ENCODE measurements around the gene POLL. TPM values are rescaled to one million over a fixed set of nuclear protein-coding genes. Genes with fewer than 3 reads are reported as not detected.

The POLL gene
- total RNA-seq, 1 experiment from 2014 or later = 36.1 TPM

- no peaks in the 10 kb centered on the region for H3K36me3 ChIP-seq (ENCODE audit: control insufficient read depth, insufficient read depth, low read length)
- CTCF ChIA-PET = interaction anchor here (0.5 to 2.9 kb wide), 17 partner anchors 11 to 1230 kb away, joined by 3 to 21 read pairs (median 5); no protein-coding TSS in a partner anchor
- peaks cover 7% of the 10 kb centered on the region; the same call in 1 of the 2 replicates for H3K4me1 ChIP-seq (ENCODE audit: control insufficient read depth, insufficient read depth, low read length)
- BruUV-seq (replicated peaks) = no TSS peak
- TF ChIP-seq POLR2AphosphoS5 (IDR thresholded peaks at IDR 0.05; ENCODE audit: low read depth, low read length) (no peak), SIN3A (IDR thresholded peaks at IDR 0.05; ENCODE audit: borderline replicate concordance, insufficient read depth, low read depth, low read length) (no peak), CTCF (IDR thresholded peaks at IDR 0.05) (no peak), TCF7L2 (IDR thresholded peaks at IDR 0.05; ENCODE audit: low read depth, low read length) (no peak), REST (IDR thresholded peaks at IDR 0.05; ENCODE audit: insufficient read depth in 1 of 2, low read depth in 2 of 2, low read length in 1 of 2) (no peak)
- peak; percentile 56 for ATAC-seq
- intact Hi-C loops (cut with micrococcal nuclease; ENCODE audit: unreplicated experiment) = loop anchor here (2.0 kb wide), 2 partner anchors 270 to 356 kb away; no protein-coding TSS in a partner anchor
- H3K27me3 ChIP-seq (ENCODE audit: control insufficient read depth, insufficient read depth, low read length) = peaks cover 7% of the 10 kb centered on the region
- no peaks in the 10 kb centered on the region for H3K9me3 ChIP-seq (ENCODE audit: control insufficient read depth, insufficient read depth, low read depth, low read length)
- H3K4me3 ChIP-seq (ENCODE audit: low read depth in 2 of 2, low read length in 2 of 2) = peak overlapping the region; percentile 71 to 94
- no peak for DNase-seq (ENCODE audit: low read depth, low spot score)
- POLR2A ChIA-PET = interaction anchor here (0.7 kb wide), 1 partner anchor 14 kb away, joined by 3 read pairs; no protein-coding TSS in a partner anchor
- peak overlapping the region; percentile 60 for H3K27ac ChIP-seq (ENCODE audit: low read length)
- in situ Hi-C loops (cut with HindIII; ENCODE audit: low pct_unique_long_range_greater_than_20kb, low sequenced_read_pairs) = no loop called here
Measured at GRCh38 chr10:101570428-101571270, 17.4 kb downstream of the POLL start.

- in situ Hi-C loops (cut with HindIII; ENCODE audit: low pct_unique_long_range_greater_than_20kb, low sequenced_read_pairs) (no loop called here), intact Hi-C loops (cut with micrococcal nuclease; ENCODE audit: unreplicated experiment) (loop anchor here (2.0 kb wide), 2 partner anchors 269 to 355 kb away; no protein-coding TSS in a partner anchor)
- H3K27ac ChIP-seq (ENCODE audit: low read length) = peak overlapping the region; percentile 75
- no TSS peak for BruUV-seq (replicated peaks)
- H3K4me1 ChIP-seq (ENCODE audit: control insufficient read depth, insufficient read depth, low read length) = peaks cover 7% of the 10 kb centered on the region; the same call in 1 of the 2 replicates
- TF ChIP-seq CTCF (IDR thresholded peaks at IDR 0.05) (peak; percentile 97), SIN3A (IDR thresholded peaks at IDR 0.05; ENCODE audit: borderline replicate concordance, insufficient read depth, low read depth, low read length) (no peak; the same call in 1 of the 2 replicates), POLR2AphosphoS5 (IDR thresholded peaks at IDR 0.05; ENCODE audit: low read depth, low read length) (no peak), REST (IDR thresholded peaks at IDR 0.05; ENCODE audit: insufficient read depth in 1 of 2, low read depth in 2 of 2, low read length in 1 of 2) (0 out of 4 replicates have a peak, but pooled peaks of 1 of the 2 experiments have one; percentile 20), TCF7L2 (IDR thresholded peaks at IDR 0.05; ENCODE audit: low read depth, low read length) (no peak)
- ChIA-PET POLR2A (interaction anchor here (0.7 kb wide), 1 partner anchor 13 kb away, joined by 3 read pairs; no protein-coding TSS in a partner anchor), CTCF (interaction anchor here (0.5 to 2.9 kb wide), 17 partner anchors 19 to 1231 kb away, joined by 3 to 21 read pairs (median 7); no protein-coding TSS in a partner anchor)
- DNase-seq (ENCODE audit: low read depth, low spot score) (no peak), ATAC-seq (peak; percentile 87)
- peaks cover 7% of the 10 kb centered on the region for H3K27me3 ChIP-seq (ENCODE audit: control insufficient read depth, insufficient read depth, low read length)
- no peaks in the 10 kb centered on the region for H3K9me3 ChIP-seq (ENCODE audit: control insufficient read depth, insufficient read depth, low read depth, low read length)
- no peaks in the 10 kb centered on the region for H3K36me3 ChIP-seq (ENCODE audit: control insufficient read depth, insufficient read depth, low read length)
- peak overlapping the region; percentile 71 to 94 for H3K4me3 ChIP-seq (ENCODE audit: low read depth in 2 of 2, low read length in 2 of 2)
Measured at GRCh38 chr10:101569622-101570427, 18.2 kb downstream of the POLL start.

Data from Panc1 (cell line).